ENCODE results near the gene REC114.

The REC114 gene

GRCh38 chr15:73601451-73602445 lies 158.8 kb downstream of the REC114 start:
- in situ Hi-C loops (cut with MboI; ENCODE audit: low sequenced_read_pairs): no loop called here

GRCh38 chr15:73602446-73602843 lies 159.5 kb downstream of the REC114 start:
- in situ Hi-C loops (cut with MboI; ENCODE audit: low sequenced_read_pairs): no loop called here

GRCh38 chr15:73602992-73603391 lies 160.0 kb downstream of the REC114 start:
- in situ Hi-C loops (cut with MboI; ENCODE audit: low sequenced_read_pairs): no loop called here

GRCh38 chr15:73604477-73604876 lies 161.5 kb downstream of the REC114 start:
- in situ Hi-C loops (cut with MboI; ENCODE audit: low sequenced_read_pairs): no loop called here

GRCh38 chr15:73605759-73606436 lies 162.9 kb downstream of the REC114 start:
- in situ Hi-C loops (cut with MboI; ENCODE audit: low sequenced_read_pairs): no loop called here

GRCh38 chr15:73607405-73607804 lies 164.4 kb downstream of the REC114 start:
- in situ Hi-C loops (cut with MboI; ENCODE audit: low sequenced_read_pairs): no loop called here

- in situ Hi-C loops (cut with MboI; ENCODE audit: low sequenced_read_pairs): no loop called here
Measured at GRCh38 chr15:73607843-73608242, 164.9 kb downstream of the REC114 start.

GRCh38 chr15:73608475-73608874 lies 165.5 kb downstream of the REC114 start:
- in situ Hi-C loops (cut with MboI; ENCODE audit: low sequenced_read_pairs): no loop called here

GRCh38 chr15:73608941-73609340 lies 166.0 kb downstream of the REC114 start:
- in situ Hi-C loops (cut with MboI; ENCODE audit: low sequenced_read_pairs): no loop called here

Data from HL-60/S4 treated with phorbol 12-myristate 13-acetate at 8.2 ng/mL for 4 days and 3 days (cell line).